ENCODE measurements around the gene MOB3C. TPM values are rescaled to one million over a fixed set of nuclear protein-coding genes. Genes with fewer than 3 reads are reported as not detected.

Gene MOB3C
- total and polyA plus RNA-seq, 11 donors = 6.0 to 24.0 (median 10.5) TPM

DNA sequence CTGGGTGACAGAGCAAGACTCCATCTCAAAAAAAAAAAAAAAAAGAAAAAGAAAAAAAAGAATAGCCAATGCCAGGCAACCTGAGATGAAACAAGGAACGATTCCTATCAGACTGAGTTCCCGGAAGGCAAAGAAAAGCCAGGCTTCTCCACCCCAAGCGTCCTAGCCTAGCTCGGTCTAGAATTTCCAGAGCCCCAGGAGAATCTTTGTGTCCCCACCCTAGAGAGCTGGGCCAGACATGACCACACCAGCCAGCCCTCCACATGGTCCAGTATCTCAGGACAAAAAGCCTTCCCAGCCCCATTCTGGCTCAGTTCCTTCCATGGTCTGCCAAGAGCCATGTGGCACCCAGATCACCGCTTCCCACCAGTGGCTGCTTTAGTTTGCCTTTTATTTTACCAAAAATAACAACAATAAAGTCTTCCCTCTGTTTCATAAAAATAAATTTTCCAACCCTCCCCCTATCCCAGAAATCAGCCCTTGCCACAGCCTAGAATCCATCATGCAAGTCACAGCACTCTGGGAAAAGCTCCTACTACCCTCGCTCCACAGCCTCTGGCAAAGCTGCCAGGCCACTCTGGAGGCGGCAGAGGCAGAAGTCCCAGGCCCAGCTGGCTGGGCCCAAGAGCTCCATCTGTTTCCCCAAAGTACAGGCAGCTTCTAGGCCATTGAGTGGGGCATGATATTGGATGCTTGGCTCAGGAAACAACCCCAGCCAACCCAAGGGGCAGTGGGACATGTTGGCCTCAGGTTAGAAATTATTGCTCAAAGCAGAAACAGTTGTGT lies 9.1 kb downstream of the MOB3C start:
- TF ChIP-seq CTCF (IDR thresholded peaks at IDR 0.05) (no peak), POLR2A (IDR thresholded peaks at IDR 0.05) (no peak)
- intact Hi-C loops (cut with DNase I) = no loop called here
- peak in 3 of 4 donors; percentile 8 to 42 (median 17) for ATAC-seq
- peak in 4 of 5 donors; percentile 40 to 72 (median 52) for DNase-seq
- Histone ChIP-seq H3K36me3 (peaks cover 0 to 48% (median 34%) of the 10 kb centered on the region in 9 donors), H3K9me3 (no peaks in the 10 kb centered on the region), H3K27me3 (no peaks in the 10 kb centered on the region), H3K4me1 (peaks cover 0 to 64% (median 44%) of the 10 kb centered on the region in 12 donors), H3K27ac (peak overlapping the region in 9 of 12 donors; percentile 11 to 56 (median 31)), H3K4me3 (no peak overlapping the region)
- WGBS, 4 donors = 57 to 77% (median 65%) methylated on average over 7 of the region's 7 CpGs

DNA sequence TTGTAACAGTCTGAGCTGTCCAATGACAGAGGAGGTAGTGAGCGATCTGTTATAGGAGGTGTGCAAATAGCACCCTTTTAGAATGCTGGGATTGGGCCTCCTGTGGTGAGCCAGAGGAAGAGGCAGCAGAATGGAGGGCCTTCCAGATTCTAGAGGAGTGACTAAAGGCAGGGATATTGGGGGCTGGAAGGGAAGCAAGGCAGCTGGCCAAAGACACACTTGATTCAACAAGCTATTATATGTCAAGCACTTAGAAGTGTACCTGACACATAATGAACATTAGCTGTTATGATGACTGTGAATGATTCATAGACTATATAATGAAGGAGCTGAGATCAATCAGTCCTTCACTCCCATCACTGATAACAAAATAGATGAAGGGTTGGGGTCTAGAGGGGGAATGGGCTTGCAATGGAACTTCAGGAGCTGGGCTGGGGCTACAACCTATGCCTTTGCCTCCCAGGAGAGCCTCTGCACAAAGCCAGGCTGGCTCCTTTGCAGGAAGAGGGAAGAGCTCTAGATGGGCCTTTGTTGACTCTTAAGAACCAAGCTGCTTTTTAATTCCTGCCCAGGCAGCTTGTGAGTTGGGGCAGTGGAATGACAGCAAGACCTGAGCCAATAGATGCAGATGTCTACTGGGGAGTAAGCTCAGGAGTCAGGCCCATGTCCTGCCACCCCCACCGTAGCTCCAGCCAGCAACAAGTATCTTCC lies 10.2 kb downstream of the MOB3C start:
- Histone ChIP-seq H3K9me3 (no peaks in the 10 kb centered on the region), H3K4me3 (no peak overlapping the region), H3K27me3 (no peaks in the 10 kb centered on the region), H3K4me1 (peaks cover 0 to 64% (median 44%) of the 10 kb centered on the region in 12 donors), H3K27ac (peak overlapping the region in 4 of 12 donors; percentile 30 to 55 (median 36)), H3K36me3 (peaks cover 0 to 37% (median 31%) of the 10 kb centered on the region in 9 donors)
- TF ChIP-seq POLR2A (IDR thresholded peaks at IDR 0.05) (no peak), CTCF (IDR thresholded peaks at IDR 0.05) (no peak)
- DNase-seq = no peak
- 80 to 100% (median 94%) methylated on average over 2 of the region's 2 CpGs for WGBS, 4 donors
- intact Hi-C loops (cut with DNase I) = no loop called here
- no peak for ATAC-seq

DNA sequence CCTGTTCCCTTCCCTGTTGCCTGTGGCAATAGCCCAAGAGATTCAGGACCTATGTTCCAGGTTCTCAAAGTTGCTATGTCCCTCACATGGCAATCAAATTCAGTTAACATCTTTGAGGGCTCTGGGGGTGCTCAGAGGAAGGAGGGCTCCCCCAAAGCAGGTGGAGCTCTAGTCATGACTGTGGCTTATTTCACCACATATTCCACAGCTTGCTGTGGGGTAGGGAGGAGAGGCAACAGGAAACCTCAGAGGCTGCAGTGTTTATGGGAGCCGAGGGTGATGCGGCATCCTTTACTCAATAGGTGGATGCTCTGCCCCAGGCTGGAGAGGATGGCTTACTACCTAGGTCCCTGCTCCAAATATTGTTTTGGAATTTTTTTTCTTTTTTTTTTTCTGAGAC lies 11.4 kb downstream of the MOB3C start:
- no peaks in the 10 kb centered on the region for H3K27me3 ChIP-seq
- WGBS, 4 donors = 71 to 88% (median 81%) methylated on average over 2 of the region's 2 CpGs
- peaks cover 0 to 25% (median 23%) of the 10 kb centered on the region in 9 donors for H3K36me3 ChIP-seq
- no peak for DNase-seq
- no peak for TF ChIP-seq POLR2A (IDR thresholded peaks at IDR 0.05)
- TF ChIP-seq CTCF (IDR thresholded peaks at IDR 0.05) = no peak
- peak overlapping the region in 1 of 12 donors; percentile 89 for H3K27ac ChIP-seq
- no peak overlapping the region for H3K4me3 ChIP-seq
- H3K4me1 ChIP-seq = peaks cover 0 to 67% (median 48%) of the 10 kb centered on the region in 12 donors
- ATAC-seq = no peak
- intact Hi-C loops (cut with DNase I) = no loop called here
- no peaks in the 10 kb centered on the region for H3K9me3 ChIP-seq

Measured in heart left ventricle (tissue), 16 donors.